Neuronal stem cell (in vitro differentiated cells): ENCODE measurements around the gene NR1H3.

Experiments
- DNase-seq: peaks from one replicate; pipeline ENCODE4 v3.0.0-alpha.2; 2013; ENCODE audit warnings: low spot score
- H2AFZ ChIP-seq: one replicate; pipeline ENCODE4 v1.6.1; 2013; ENCODE audit warnings: mild to moderate bottlenecking, low read length, inconsistent platforms
- H2AK5ac ChIP-seq: 2 replicates; pipeline ENCODE4 v1.6.1; 2013; ENCODE audit warnings: low read depth, mild to moderate bottlenecking, inconsistent platforms, low read length, moderate library complexity, mixed read lengths
- H2BK120ac ChIP-seq: 2 replicates; pipeline ENCODE4 v1.6.1; 2013; ENCODE audit warnings: low read depth, mild to moderate bottlenecking, inconsistent platforms, low read length, moderate library complexity, mixed read lengths
- H2BK12ac ChIP-seq: one replicate; pipeline ENCODE4 v1.6.1; 2013; ENCODE audit warnings: low read length, inconsistent platforms
- H2BK15ac ChIP-seq: 2 replicates; pipeline ENCODE4 v1.6.1; 2013; ENCODE audit warnings: mild to moderate bottlenecking, low read length, inconsistent platforms, mixed read lengths
- H2BK5ac ChIP-seq: one replicate; pipeline ENCODE4 v1.6.1; 2013; ENCODE audit warnings: inconsistent platforms, mild to moderate bottlenecking, low read length, moderate library complexity
- H3K14ac ChIP-seq: one replicate; pipeline ENCODE4 v1.6.1; 2013; ENCODE audit warnings: low read length, inconsistent platforms
- H3K18ac ChIP-seq: 2 replicates; pipeline ENCODE4 v1.6.1; 2013; ENCODE audit warnings: low read length, inconsistent platforms
- H3K23ac ChIP-seq: 2 replicates; pipeline ENCODE4 v1.6.1; 2013; ENCODE audit warnings: low read depth, mild to moderate bottlenecking, mixed read lengths, low read length, inconsistent platforms; ENCODE audit not compliant: poor library complexity
- H3K27ac ChIP-seq: replicated peaks from 3 replicates; pipeline ENCODE4 v1.5.1; 2013; ENCODE audit warnings: low read length, inconsistent platforms
- H3K27me3 ChIP-seq, 3 experiments: 2 replicates each; pipeline ENCODE4 v1.6.1; 2013; ENCODE audit warnings: low read length in 3 of 3, mild to moderate bottlenecking in 2 of 3, inconsistent platforms in 1 of 3, low read depth in 1 of 3, mixed read lengths in 1 of 3, moderate library complexity in 1 of 3; ENCODE audit not compliant: control insufficient read depth in 3 of 3, insufficient read depth in 3 of 3
- H3K36me3 ChIP-seq, 2 donors: replicated peaks in 1 of 2; 2 replicates each; pipeline ENCODE4 v1.6.1; 2013; ENCODE audit warnings: low read length in 2 of 2; ENCODE audit not compliant: control insufficient read depth in 2 of 2, insufficient read depth in 2 of 2
- H3K4ac ChIP-seq: 2 replicates; pipeline ENCODE4 v1.6.1; 2013; ENCODE audit warnings: inconsistent platforms, mild to moderate bottlenecking, low read length, moderate library complexity
- H3K4me1 ChIP-seq, 2 donors: 1 replicate in 1 of 2; 2 replicates in 1 of 2; pipeline ENCODE4 v1.6.1; 2013; ENCODE audit warnings: low read length in 2 of 2, low read depth in 1 of 2; ENCODE audit not compliant: control insufficient read depth in 2 of 2, insufficient read depth in 1 of 2
- H3K4me2 ChIP-seq: one replicate; pipeline ENCODE4 v1.6.1; 2013; ENCODE audit warnings: mild to moderate bottlenecking, low read length, inconsistent platforms; ENCODE audit not compliant: insufficient read depth, poor library complexity, severe bottlenecking
- H3K4me3 ChIP-seq, 2 donors: 2 replicates each; pipeline ENCODE4 v1.5.1; 2013; ENCODE audit warnings: low read length in 2 of 2, mild to moderate bottlenecking in 2 of 2, inconsistent platforms in 1 of 2, moderate library complexity in 1 of 2
- H3K79me1 ChIP-seq: one replicate; pipeline ENCODE4 v1.6.1; 2013; ENCODE audit warnings: low read depth, mild to moderate bottlenecking, inconsistent platforms, low read length, moderate library complexity
- H3K9ac ChIP-seq: one replicate; pipeline ENCODE4 v1.6.1; 2013; ENCODE audit warnings: mild to moderate bottlenecking, low read depth, low read length, inconsistent platforms; ENCODE audit not compliant: poor library complexity
- H3K9me3 ChIP-seq, 2 donors: replicated peaks in 1 of 2; 2 replicates each; pipeline versions ENCODE3 to v1.6.1; 2013; ENCODE audit warnings: low read length in 2 of 2, mild to moderate bottlenecking in 2 of 2, inconsistent platforms in 1 of 2, low read depth in 1 of 2, mixed read lengths in 1 of 2, moderate library complexity in 1 of 2; ENCODE audit not compliant: control insufficient read depth in 2 of 2, insufficient read depth in 1 of 2
- H4K8ac ChIP-seq: one replicate; pipeline ENCODE4 v1.6.1; 2013; ENCODE audit warnings: low read depth, mild to moderate bottlenecking, inconsistent platforms, low read length, moderate library complexity
- H4K91ac ChIP-seq: one replicate; pipeline ENCODE4 v1.6.1; 2013; ENCODE audit warnings: low read length, low read depth, mild to moderate bottlenecking, inconsistent platforms; ENCODE audit not compliant: poor library complexity
- whole genome bisulfite sequencing, 2 donors: extraction: QIAGEN DNeasy Blood & Tissue Kit; methylation state at CpG; one replicate each; pipeline ENCODE4 v1.1.7; 2013; ENCODE audit warnings: missing lambda C conversion rate in 2 of 2, mixed read lengths in 1 of 2; ENCODE audit not compliant: insufficient read length in 2 of 2, insufficient replicate concordance in 1 of 2; ENCODE audit errors: extremely low coverage in 2 of 2; 5-methylcytosine and 5-hydroxymethylcytosine counted together

NR1H3 gene

DNA sequence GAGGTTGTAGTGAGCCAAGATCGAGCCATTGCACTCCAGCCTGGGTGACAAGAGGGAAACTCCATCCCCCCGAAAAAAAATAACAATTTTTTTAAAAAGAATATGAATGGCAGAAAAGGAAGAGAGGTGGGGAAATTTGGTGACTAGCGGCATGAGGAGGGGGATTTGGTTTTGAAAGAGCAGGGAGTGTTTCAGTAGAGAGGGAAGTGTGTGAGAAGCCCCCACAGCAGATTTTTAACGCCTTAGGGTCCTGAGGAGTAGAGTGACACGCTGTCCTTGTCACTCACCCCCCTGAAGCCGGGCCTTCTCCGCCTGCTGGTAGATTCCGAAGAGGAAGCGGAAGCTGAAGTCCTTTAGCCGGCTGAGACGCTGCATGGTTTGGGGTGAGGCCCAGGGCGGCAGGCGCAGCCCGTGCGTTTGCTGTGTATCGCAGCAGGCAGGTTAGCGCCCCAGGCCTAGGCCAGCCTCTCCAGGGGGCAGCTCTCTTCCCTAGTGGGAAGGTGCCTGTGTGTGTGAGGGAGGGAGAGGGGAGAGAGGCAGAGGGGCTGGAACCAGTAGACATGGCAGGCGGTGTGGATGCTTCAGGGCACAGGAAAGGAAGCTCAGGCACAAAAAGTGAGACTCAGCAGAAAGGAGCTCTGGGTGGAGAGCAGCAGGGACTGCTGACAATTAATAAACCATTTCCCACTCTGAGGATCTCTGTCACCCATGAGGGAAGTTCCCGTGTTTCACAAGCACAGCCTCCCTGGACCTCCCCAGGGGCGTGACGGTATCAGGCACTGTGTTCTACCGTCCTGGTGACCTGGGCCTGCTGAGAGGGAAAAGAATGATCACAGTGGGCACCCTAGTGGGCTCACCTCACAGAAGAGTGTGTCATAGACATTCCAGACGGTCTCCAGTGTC, 13.1 kb upstream of the NR1H3 start:
- H3K18ac ChIP-seq: no peak overlapping the region
- H3K27me3 ChIP-seq: no peaks in the 10 kb centered on the region
- H3K36me3 ChIP-seq: peaks cover 38 to 70% of the 10 kb centered on the region in 2 donors
- no peak overlapping the region for H2BK120ac ChIP-seq
- H2AK5ac ChIP-seq: no peak overlapping the region
- no peak overlapping the region for H2BK12ac ChIP-seq
- H3K4me2 ChIP-seq: no peak overlapping the region
- no peak overlapping the region for H3K27ac ChIP-seq
- H3K79me1 ChIP-seq: peaks cover 7% of the 10 kb centered on the region
- H4K91ac ChIP-seq: no peak overlapping the region
- WGBS, 2 donors: no CpG with 5 or more reads among the region's 23 CpGs
- H4K8ac ChIP-seq: no peak overlapping the region
- no peaks in the 10 kb centered on the region for H3K9me3 ChIP-seq
- H3K9ac ChIP-seq: no peak overlapping the region
- H3K4me3 ChIP-seq: no peak overlapping the region
- H3K4ac ChIP-seq: no peak overlapping the region
- peaks cover 6 to 10% of the 10 kb centered on the region in 2 donors for H3K4me1 ChIP-seq
- H2BK15ac ChIP-seq: no peak overlapping the region
- H3K23ac ChIP-seq: no peak overlapping the region
- no peak overlapping the region for H2AFZ ChIP-seq
- H2BK5ac ChIP-seq: no peak overlapping the region
- DNase-seq: no peak
- H3K14ac ChIP-seq: no peak overlapping the region

DNA sequence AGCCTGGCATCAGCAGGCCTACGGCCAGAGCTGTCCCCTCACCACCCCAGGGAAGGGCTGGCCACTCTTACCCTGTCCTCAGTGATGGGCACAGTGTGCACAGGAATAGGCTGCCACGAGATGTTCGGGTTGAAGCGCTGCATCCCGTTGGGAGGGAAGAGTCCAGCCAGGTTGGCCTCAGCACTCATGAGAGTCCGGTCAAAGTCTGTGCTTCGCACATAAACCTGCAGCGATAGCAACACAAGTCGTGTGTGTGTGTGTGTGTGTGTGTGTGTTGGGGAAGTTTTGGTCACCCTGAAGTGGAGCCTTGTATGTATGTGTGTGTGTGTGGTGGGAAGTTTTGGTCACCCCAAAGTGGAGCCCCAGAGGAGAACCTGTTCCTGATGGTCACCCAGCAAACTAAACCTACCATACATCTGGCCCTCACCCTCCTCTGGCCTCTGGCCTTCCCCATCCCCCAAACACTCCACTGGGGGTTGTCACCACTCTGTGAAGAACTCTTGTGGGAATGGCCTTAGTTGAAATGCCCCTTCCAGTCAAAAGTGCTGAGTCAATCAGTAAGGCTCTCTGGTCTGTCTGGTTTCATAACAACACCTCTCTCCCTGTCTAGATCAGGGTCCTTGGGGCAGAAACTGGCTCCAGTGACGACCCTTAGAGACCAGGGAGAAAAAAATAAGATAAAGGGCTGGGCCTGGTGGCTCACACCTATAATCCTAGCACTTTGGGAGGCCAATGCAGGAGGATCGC, 12.0 kb upstream of the NR1H3 start:
- Histone ChIP-seq H3K27ac (no peak overlapping the region), H2BK12ac (no peak overlapping the region), H3K4me3 (no peak overlapping the region), H3K36me3 (peaks cover 32 to 62% of the 10 kb centered on the region in 2 donors), H2BK15ac (no peak overlapping the region), H2AK5ac (no peak overlapping the region), H3K79me1 (peaks cover 7% of the 10 kb centered on the region), H3K23ac (no peak overlapping the region), H2BK120ac (no peak overlapping the region), H4K8ac (no peak overlapping the region), H3K4me2 (no peak overlapping the region), H3K14ac (no peak overlapping the region), H2BK5ac (no peak overlapping the region), H3K9me3 (no peaks in the 10 kb centered on the region), H3K27me3 (no peaks in the 10 kb centered on the region), H3K9ac (no peak overlapping the region), H3K4me1 (peaks cover 6 to 10% of the 10 kb centered on the region in 2 donors), H3K18ac (no peak overlapping the region), H2AFZ (no peak overlapping the region), H4K91ac (no peak overlapping the region), H3K4ac (no peak overlapping the region)
- no CpG with 5 or more reads among the region's 11 CpGs for WGBS, 2 donors
- DNase-seq: no peak

DNA sequence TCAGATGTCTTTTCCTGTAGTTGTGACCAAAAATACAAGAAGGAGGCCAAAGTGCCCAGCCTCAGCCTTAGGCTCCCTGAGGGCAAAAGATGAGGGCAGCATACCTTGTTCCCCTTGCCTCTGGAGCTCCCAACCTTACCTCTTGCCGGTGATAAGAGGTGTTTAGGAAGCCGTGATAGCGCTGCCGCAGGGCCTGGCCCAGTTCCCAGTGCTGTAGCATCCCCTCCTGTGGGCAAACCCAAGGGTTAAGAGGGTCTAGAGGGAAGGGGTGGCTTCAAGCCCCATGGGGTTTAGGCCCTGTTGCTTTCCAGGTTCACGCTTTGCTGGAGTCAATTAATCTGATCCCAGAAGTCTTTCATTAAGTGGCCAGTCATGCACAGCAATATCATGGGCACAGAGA, 10.3 kb upstream of the NR1H3 start:
- WGBS, 2 donors: no CpG with 5 or more reads among the region's 5 CpGs
- peak overlapping the region; percentile 24 to 61 for H3K4me3 ChIP-seq

DNA sequence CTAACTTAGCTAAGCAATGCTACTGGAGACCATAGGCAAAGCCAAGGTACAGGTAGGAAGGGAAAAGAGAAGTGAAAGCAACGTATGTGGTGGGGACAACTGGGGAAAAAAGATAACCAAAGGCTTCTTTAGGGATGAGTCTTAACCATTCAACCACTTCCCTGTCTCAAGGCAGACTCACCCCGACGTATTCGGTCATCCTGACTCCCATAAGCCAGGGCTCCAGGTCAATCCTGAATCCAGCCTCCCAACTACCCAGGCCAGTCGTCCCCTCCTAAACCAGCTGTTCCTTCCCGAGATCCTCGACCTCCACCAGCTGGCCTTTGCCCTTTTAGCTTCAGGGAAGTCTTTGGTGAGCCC, 9.5 kb upstream of the NR1H3 start:
- no peak overlapping the region for H2AK5ac ChIP-seq
- no peak overlapping the region for H3K4ac ChIP-seq
- peak overlapping the region; percentile 89 for H3K18ac ChIP-seq
- peak overlapping the region; percentile 13 for H2BK120ac ChIP-seq
- peak overlapping the region; percentile 93 for H3K9ac ChIP-seq
- H3K23ac ChIP-seq: peak overlapping the region; percentile 96
- H3K27me3 ChIP-seq: no peaks in the 10 kb centered on the region
- no peak overlapping the region for H4K91ac ChIP-seq
- peak overlapping the region; percentile 73 for H3K4me2 ChIP-seq
- no peak overlapping the region for H2BK15ac ChIP-seq
- H4K8ac ChIP-seq: no peak overlapping the region
- DNase-seq: peak; percentile 51
- H3K9me3 ChIP-seq: no peaks in the 10 kb centered on the region
- no peak overlapping the region for H2BK12ac ChIP-seq
- peak overlapping the region; percentile 60 for H3K27ac ChIP-seq
- H3K14ac ChIP-seq: peak overlapping the region; percentile 22
- H3K4me3 ChIP-seq: peak overlapping the region; percentile 61 to 93
- H3K36me3 ChIP-seq: peaks cover 21 to 38% of the 10 kb centered on the region in 2 donors
- no CpG with 5 or more reads among the region's 7 CpGs for WGBS, 2 donors
- H3K4me1 ChIP-seq: peaks cover 6 to 10% of the 10 kb centered on the region in 2 donors
- H2AFZ ChIP-seq: peak overlapping the region; percentile 95
- H3K79me1 ChIP-seq: peaks cover 7% of the 10 kb centered on the region
- peak overlapping the region; percentile 85 for H2BK5ac ChIP-seq

More for the DNA sequence above, 10.3 kb upstream of the NR1H3 start:
- no peak for DNase-seq
- Histone ChIP-seq H3K23ac (no peak overlapping the region), H4K91ac (no peak overlapping the region), H3K4ac (no peak overlapping the region), H3K27ac (no peak overlapping the region), H3K9ac (no peak overlapping the region), H4K8ac (no peak overlapping the region), H3K27me3 (no peaks in the 10 kb centered on the region), H2BK12ac (no peak overlapping the region), H3K18ac (no peak overlapping the region), H3K14ac (no peak overlapping the region), H3K4me1 (peaks cover 6 to 10% of the 10 kb centered on the region in 2 donors), H3K9me3 (no peaks in the 10 kb centered on the region), H2AK5ac (peak overlapping the region; percentile 17), H2AFZ (no peak overlapping the region), H2BK120ac (peak overlapping the region; percentile 13), H3K4me2 (peak overlapping the region; percentile 73), H3K36me3 (peaks cover 23 to 46% of the 10 kb centered on the region in 2 donors), H3K79me1 (peaks cover 7% of the 10 kb centered on the region), H2BK5ac (no peak overlapping the region), H2BK15ac (no peak overlapping the region)
